PC-3 (cell line): Measurements from ENCODE around the gene ERCC3.

Source experiments
- CTCF ChIP-seq: fragments of 300-600 bp; sonication (generic); conservative IDR thresholded peaks from 2 replicates; pipeline ENCODE4 v1.5.1; 2017; ENCODE audit warnings: antibody characterized with exemption, low read depth, mild to moderate bottlenecking, low read length
- EZH2phosphoT487 ChIP-seq: fragments of 300-600 bp; sonication (generic); IDR thresholded peaks from 2 replicates; pipeline ENCODE4 v1.6.1; 2018; ENCODE audit warnings: mild to moderate bottlenecking, antibody characterized with exemption, low read length, borderline replicate concordance

DNA sequence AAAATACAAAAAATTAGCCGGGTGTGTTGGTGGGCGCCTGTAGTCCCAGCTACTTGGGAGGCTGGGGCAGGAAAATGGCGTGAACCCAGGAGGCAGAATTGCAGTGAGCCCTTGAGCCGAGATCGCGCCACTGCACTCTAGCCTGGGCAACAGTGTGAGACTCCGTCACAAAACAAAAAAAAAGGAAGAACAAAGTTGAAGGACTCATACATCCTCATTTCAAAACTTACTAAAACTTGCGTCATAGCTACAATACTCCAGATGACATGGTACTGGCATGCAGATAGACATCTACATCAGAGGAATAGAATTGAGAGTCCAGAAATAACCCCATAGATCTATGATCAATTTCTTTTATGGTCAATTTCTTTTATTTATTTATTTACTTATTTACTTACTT is 60.2 kb downstream of the ERCC3 start:
- TF ChIP-seq EZH2phosphoT487: no peak
- TF ChIP-seq CTCF: no peak
